ENCODE measurements around the gene CMTR1. TPM values are rescaled to one million over a fixed set of nuclear protein-coding genes. Genes with fewer than 3 reads are reported as not detected.
"Not testable (repeated sequence)": the region's sequence is repeated elsewhere in the genome, so short reads cannot be mapped to it uniquely, and the experiment has no call there.

CMTR1 gene
- total RNA-seq, 1 donor from 2014 or later, result 38.3 TPM

DNA sequence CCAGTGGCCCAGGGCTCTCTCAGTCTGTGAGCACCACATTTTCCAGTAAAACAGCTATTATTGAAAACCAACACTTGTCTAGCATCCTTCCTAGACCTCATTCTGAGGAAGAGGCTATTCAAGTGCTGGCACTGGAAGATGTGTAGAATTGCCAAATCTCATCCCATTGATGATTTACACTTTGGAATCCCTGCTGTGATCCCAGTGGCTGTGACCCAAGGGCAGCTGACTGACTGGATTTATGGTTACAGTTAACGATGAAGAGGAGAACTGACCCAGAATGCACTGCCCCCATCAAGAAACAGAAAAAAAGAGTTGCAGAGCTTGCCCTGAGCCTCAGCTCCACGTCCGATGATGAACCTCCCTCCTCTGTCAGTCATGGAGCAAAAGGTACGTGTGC is 2.4 kb downstream of the CMTR1 start:
- no peak for DNase-seq (ENCODE audit: low spot score)

- DNase-seq (ENCODE audit: low spot score), result no peak
These were observed 2.8 kb downstream of the CMTR1 start for GRCh38 chr6:37435816-37436215.

DNA sequence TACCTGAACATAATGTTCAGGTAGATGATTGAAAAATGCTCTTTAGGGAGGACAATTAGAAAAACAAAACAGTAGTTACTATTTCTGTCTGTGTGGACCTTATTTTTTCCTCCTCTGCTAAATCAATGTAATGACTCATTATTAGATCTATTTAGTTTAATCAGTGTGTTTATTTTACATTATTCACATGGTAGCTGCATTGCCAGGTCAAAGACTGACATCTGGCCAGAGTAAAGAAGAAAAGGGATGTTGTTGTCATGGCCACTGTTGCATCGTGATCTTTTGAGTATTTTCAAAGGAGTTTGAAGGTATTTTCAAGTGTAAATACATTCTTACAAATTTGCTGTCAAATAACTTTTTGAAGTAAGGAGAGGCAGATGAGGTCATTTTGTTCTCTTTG is 5.9 kb downstream of the CMTR1 start:
- DNase-seq (ENCODE audit: low spot score), result no peak

- DNase-seq (ENCODE audit: low spot score), result no peak
These were observed 8.6 kb downstream of the CMTR1 start for GRCh38 chr6:37441651-37442050.

DNA sequence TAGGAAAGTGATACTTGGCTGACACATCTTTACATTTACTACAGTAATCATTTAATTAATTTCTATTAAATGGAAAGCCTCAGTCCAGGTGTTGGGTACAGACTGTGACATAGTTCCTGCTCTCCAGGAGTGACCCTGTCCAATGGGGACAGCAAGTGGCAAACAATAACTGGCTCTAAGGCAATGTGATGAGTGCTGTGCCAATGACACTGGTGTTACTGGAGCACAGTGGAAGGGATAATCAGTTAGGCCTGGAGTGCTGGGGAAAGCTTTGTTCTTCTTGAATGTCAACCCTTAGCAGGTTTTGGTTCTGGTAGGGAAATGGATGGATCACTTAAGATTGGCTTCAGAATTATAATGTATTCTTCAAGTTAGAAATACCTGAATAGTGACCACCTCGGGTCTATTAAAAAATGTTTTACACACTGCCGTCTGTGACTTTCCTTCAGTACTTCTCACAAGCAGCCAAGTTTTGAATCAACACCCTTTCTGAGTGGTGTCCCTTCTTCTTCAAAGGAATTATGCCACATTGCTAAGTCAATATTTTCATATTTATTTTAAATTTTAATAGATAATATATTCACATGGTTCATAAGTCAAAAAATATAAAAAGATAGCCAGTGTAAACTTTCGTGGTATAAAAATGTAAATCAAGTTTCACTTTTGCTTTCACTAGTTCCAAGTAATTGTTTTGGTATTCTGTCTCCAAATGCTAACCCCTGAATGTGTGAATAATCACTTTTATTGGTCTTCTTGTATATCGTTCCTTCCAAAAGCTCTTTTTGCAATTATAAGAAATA is 9.6 kb downstream of the CMTR1 start:
- no peak for DNase-seq (ENCODE audit: low spot score)

DNA sequence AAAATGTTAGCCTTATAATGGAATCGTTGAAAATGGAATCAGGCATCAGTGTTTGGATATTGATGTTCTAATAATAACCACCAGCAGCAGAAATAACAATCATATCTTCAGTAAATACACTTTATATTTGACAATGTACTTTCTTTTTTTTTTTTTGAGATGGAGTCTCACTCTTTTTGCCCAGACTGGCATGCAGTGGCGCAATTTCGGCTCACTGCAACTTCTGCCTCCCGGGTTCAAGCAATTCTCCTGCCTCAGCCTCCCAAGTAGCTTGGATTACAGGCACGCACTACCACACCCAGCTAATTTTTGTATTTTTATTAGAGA is 10.2 kb downstream of the CMTR1 start:
- DNase-seq (ENCODE audit: low spot score), result not testable (repeated sequence)

DNA sequence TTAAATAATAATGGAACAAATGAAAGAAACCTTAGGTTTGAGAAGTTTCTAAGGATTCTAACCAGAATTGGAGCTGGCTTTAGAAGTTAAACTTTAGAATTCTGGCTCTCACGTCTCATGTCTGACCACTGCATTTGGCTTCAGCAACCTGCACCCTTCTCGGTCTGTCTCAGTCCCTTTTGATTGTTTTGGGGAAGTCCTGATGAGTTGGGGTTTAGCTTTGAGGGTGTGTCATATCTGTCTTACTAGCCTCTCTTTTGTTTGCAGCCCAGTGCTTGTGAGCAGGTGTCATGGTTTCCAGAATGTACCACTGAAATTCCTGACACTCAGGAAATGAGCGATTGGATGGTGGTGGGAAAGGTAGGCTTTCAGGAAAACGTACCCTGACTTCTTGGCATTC is 17.0 kb downstream of the CMTR1 start:
- no peak for DNase-seq (ENCODE audit: low spot score)

DNA sequence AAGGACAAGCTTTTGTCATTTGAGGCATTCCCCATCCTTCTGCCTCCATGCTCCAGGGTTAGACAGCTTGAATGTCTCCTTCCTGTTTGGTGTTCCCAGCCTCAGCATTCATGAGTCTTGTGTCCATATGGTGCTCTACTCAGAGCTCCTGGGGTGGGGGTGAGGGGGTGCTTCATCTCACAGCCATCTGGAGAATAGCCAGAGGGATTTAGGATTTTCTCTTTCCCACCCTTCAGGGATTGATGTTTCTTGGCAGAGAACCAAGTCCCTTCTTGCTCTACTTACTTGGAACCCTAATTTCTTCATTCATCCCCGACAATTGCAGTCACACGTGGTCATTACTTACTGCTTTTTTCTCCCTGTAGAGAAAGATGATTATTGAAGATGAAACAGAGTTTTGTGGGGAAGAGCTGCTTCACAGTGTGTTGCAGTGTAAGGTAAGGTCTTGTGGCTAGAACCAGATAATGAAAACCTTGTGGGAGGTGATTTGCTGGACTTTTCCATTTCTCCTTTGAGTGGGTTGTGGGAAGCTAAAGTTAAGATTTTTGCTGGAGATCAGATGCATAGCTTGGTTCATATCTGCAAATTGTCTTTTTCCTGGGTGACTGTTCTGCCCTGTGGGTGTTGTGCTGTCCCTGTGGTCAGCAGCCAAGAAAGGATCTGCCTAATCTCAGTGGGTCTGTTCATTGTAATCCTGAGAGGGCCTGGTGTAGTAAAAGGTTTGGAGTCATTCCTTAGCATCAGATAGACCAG is 18.6 kb downstream of the CMTR1 start:
- DNase-seq (ENCODE audit: low spot score), result peak; percentile 67

DNA sequence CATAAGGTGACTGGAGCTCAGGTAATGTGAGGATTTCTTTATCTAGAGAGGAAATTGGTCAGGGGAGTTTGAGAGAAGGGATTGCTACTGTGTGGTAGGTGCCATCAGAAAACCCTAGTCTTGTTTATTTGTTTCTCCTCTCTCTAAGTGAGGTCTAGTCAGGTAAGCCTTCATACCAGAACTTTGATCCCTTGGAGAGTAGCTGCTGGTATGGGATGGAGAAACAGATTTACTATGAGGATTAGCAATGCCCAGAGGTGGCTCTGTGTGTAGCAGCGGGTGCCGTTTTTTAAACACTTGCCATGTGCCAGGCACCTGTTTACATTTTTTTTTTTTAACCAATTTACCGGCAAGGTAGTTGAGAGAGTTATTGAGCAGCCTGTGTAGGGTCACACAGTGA is 19.5 kb downstream of the CMTR1 start:
- DNase-seq (ENCODE audit: low spot score), result no peak

GRCh38 chr6:37454420-37455140 is 21.6 kb downstream of the CMTR1 start:
- DNase-seq (ENCODE audit: low spot score), result no peak

- DNase-seq (ENCODE audit: low spot score), result no peak
These were observed 23.1 kb downstream of the CMTR1 start for GRCh38 chr6:37456126-37456525.

- DNase-seq (ENCODE audit: low spot score), result no peak
These were observed 24.0 kb downstream of the CMTR1 start for GRCh38 chr6:37456816-37457560.

- DNase-seq (ENCODE audit: low spot score), result no peak
These were observed 27.2 kb downstream of the CMTR1 start for GRCh38 chr6:37459981-37460800.

DNA sequence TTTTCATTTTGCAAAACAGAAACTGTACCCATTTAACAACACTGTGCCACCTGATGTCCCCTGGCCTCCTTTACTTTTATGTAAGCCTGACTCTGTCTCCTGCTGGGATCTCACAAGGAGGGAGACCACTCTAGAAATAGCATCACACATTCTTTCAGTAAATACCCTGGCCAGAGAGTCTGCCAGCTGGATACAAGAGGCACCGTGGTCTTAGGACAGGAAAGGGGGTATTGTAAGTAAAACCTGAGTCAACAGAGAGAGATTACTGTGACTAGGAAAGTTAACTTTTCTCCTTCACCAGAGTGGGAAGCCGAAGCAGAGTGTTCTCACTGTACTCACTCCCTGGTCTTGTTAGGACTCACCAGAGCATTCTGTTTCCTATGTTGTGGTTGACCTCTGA is 27.8 kb downstream of the CMTR1 start:
- no peak for DNase-seq (ENCODE audit: low spot score)

DNA sequence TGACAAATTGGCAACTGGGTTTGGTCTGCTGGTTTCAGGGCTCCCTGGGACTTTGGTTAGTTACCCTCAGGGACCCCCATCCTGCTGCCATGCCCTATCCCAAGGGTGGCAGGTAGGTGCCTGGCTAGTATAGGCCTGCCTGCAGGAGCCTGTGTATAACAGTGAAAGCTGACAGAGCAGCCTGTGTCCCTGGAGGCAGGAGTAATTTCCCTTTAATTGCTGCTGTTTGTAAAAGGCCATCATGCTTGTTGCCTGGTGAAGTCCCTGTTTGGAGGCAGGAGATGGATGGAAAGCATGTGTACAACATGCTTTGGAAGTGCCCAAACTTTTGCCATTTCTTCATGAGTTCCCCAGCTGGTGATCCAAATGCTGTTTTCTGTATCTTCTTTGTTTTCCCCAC is 30.1 kb downstream of the CMTR1 start:
- DNase-seq (ENCODE audit: low spot score), result no peak

- DNase-seq (ENCODE audit: low spot score), result no peak
These were observed 34.7 kb downstream of the CMTR1 start for GRCh38 chr6:37467718-37468117.

- DNase-seq (ENCODE audit: low spot score), result no peak
These were observed 40.5 kb downstream of the CMTR1 start for GRCh38 chr6:37473364-37474095.

GRCh38 chr6:37474316-37474715 is 41.3 kb downstream of the CMTR1 start:
- DNase-seq (ENCODE audit: low spot score), result no peak

DNA sequence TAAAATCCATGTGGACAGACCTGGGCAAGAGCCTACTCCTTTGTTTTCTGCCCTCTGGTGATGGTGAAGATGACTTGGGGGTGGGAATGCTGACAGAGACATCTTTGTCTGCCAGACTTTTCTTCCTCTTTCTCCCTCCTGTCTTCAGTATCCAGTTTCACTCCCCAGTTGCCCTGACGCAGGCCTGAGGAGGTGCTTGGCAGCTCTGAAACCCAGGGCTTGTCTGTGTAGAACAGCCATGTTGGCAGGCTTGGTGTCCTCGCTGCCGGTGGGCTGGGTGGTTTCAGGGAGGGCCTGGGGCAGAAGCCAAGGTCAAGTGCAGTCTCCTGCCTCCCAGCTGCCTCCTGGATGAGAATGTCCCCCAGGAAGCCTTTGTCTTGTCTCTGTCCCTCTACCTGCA is 44.2 kb downstream of the CMTR1 start:
- DNase-seq (ENCODE audit: low spot score), result no peak

All from umbilical cord (tissue), 2 donors.